Testis (tissue), 3 donors: ENCODE measurements around the gene PRKG1. TPM values are rescaled to one million over a fixed set of nuclear protein-coding genes. Genes with fewer than 3 reads are reported as not detected.

Source experiments
- DNase-seq: peaks from one replicate; pipeline ENCODE4 v3.0.0-alpha.2; 2019
- H3K27ac ChIP-seq, 2 donors: fragments of 200-600 bp; sonication (generic); one replicate each; pipeline ENCODE4 v1.5.1; 2019
- H3K27me3 ChIP-seq: fragments of 200-600 bp; sonication (generic); one replicate; pipeline ENCODE4 v1.5.1; 2019
- H3K36me3 ChIP-seq: fragments of 200-600 bp; sonication (generic); one replicate; pipeline ENCODE4 v1.5.1; 2017; ENCODE audit warnings: low read depth; ENCODE audit errors: missing control alignments
- H3K4me1 ChIP-seq: fragments of 200-600 bp; sonication (generic); one replicate; pipeline ENCODE4 v1.5.1; 2019
- H3K4me3 ChIP-seq, 2 donors: fragments of 200-600 bp; sonication (generic); one replicate each; pipeline ENCODE4 v1.5.1; 2017 to 2019
- H3K9me3 ChIP-seq: fragments of 200-600 bp; sonication (generic); one replicate; pipeline ENCODE4 v1.5.1; 2017
- POLR2A ChIP-seq: fragments of 450-650 bp; IDR thresholded peaks from one replicate; pipeline ENCODE4 v1.6.1; 2017; ENCODE audit warnings: antibody characterized with exemption, mild to moderate bottlenecking, moderate library complexity
- WGBS, 2 donors: methylation state at CpG; one replicate each; pipeline ENCODE4 v1.1.5; 2018; 5-methylcytosine and 5-hydroxymethylcytosine counted together
- intact Hi-C: fragments of 100-400 bp; cut with DNase I; formaldehyde crosslinking; loops from one replicate; pipeline ENCODE4 v1.15.1; 2023; ENCODE audit warnings: low total_unique reads
- polyA plus RNA-seq: library from polyadenylated mRNA; stranded (reverse); fragments of 350-450 nt; fragmentation: Illumina TruSeq; extraction: RNeasy Lipid Tissue Mini Kit (QIAGEN cat#74804); gene quantifications from one replicate; pipeline ENCODE4 v1.2.3, GENCODE V29; 2014; ENCODE audit warnings: low read depth, low replicate concordance; ENCODE audit not compliant: insufficient read depth
- total RNA-seq, 2 donors: library from RNA; depleted of rRNA; stranded (reverse); fragments of >200 nt; gene quantifications; one replicate each; pipeline ENCODE4 v1.2.3, GENCODE V29; 2016
- TF ChIP-seq, protein P1 (sequence below), 3 experiments: fragments of 450-650 bp in 2 of 3; fragments of 200-600 bp in 1 of 3; sonication (generic) in 1 of 3; IDR thresholded peaks; one replicate each; pipeline ENCODE4 v1.5.1; 2016 to 2019; ENCODE audit warnings: antibody characterized with exemption in 3 of 3, mild to moderate bottlenecking in 2 of 3, moderate library complexity in 1 of 3

PRKG1 gene
- total and polyA plus RNA-seq, 3 donors from 2014 or later: 6.3 to 15.3 (median 12.5) TPM

DNA sequence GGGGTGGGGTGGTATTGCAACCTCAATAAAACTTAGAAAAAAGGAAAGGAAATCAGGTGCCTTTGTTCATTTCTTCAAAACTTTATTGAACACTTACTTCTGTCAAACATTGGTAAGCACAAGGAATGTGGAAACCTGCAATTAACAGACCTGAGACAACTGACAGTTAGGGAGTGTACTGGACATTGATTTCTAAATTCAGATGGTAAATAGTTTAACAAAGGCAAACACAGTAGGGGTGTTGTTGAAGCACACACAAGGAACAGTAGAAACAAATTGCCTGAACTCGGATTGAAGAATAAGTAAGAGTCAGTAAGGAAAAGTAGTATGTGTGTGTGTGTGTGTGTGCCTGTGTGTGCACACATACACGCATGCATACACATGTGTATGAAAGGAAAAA is 516.5 kb downstream of the PRKG1 start:
- Histone ChIP-seq H3K9me3 (no peaks in the 10 kb centered on the region), H3K27me3 (no peaks in the 10 kb centered on the region), H3K4me1 (no peaks in the 10 kb centered on the region), H3K4me3 (no peak overlapping the region), H3K27ac (no peak overlapping the region), H3K36me3 (no peaks in the 10 kb centered on the region)
- TF ChIP-seq POLR2A: no peak
- TF ChIP-seq, protein P1, sequence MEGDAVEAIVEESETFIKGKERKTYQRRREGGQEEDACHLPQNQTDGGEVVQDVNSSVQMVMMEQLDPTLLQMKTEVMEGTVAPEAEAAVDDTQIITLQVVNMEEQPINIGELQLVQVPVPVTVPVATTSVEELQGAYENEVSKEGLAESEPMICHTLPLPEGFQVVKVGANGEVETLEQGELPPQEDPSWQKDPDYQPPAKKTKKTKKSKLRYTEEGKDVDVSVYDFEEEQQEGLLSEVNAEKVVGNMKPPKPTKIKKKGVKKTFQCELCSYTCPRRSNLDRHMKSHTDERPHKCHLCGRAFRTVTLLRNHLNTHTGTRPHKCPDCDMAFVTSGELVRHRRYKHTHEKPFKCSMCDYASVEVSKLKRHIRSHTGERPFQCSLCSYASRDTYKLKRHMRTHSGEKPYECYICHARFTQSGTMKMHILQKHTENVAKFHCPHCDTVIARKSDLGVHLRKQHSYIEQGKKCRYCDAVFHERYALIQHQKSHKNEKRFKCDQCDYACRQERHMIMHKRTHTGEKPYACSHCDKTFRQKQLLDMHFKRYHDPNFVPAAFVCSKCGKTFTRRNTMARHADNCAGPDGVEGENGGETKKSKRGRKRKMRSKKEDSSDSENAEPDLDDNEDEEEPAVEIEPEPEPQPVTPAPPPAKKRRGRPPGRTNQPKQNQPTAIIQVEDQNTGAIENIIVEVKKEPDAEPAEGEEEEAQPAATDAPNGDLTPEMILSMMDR (IDR thresholded peaks at IDR 0.05): no peak
- intact Hi-C loops: no loop called here
- DNase-seq: no peak
- WGBS, 2 donors: 91 to 93% methylated on average over 2 of the region's 2 CpGs

DNA sequence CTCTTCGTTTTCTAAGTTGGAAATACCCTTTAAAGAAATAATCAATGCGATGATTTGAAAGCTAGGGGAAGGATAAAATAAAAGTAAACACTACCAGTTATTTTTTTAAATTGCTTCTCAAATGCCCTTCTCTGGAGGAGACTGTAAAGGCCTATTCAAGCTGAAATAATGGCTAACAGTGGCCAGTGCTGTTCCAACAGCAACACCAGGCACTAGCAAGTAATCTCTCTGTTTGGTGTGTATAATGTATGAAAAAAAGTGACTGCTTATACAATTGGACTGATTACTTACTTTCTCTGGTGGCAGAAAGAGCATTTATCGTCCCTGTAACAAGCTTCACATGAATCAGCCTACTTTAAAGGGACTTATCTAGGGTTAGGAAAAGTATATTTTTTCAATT is 522.4 kb downstream of the PRKG1 start:
- Histone ChIP-seq H3K4me1 (no peaks in the 10 kb centered on the region), H3K27me3 (no peaks in the 10 kb centered on the region), H3K27ac (no peak overlapping the region), H3K9me3 (no peaks in the 10 kb centered on the region), H3K4me3 (no peak overlapping the region), H3K36me3 (no peaks in the 10 kb centered on the region)
- intact Hi-C loops: no loop called here
- 86 to 92% methylated on average over 3 of the region's 3 CpGs for WGBS, 2 donors
- DNase-seq: no peak
- no peak for TF ChIP-seq POLR2A
- TF ChIP-seq, protein P1 (IDR thresholded peaks at IDR 0.05): no peak

DNA sequence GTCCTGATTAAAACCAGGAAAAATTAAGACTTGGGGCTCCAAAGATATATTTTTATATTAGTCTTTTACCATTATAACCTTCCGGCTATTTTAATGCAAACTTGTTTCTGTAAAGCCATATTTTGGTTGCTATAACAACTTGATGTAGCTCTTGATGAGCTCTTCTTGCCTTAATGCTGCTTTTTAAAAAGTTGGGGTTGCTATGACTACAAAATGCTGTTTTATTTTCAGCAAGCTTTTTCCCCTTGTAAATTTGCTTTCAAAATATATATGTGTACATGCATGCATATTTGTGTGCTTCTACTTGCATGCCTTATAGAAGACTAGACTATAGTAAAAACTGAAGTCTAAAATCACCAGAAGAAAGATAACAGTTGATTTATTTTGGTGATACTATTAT is 525.4 kb downstream of the PRKG1 start:
- TF ChIP-seq, protein P1 (IDR thresholded peaks at IDR 0.05): no peak
- no peak for TF ChIP-seq POLR2A
- no peak overlapping the region for H3K4me3 ChIP-seq
- no peaks in the 10 kb centered on the region for H3K36me3 ChIP-seq
- DNase-seq: no peak
- H3K4me1 ChIP-seq: no peaks in the 10 kb centered on the region
- H3K9me3 ChIP-seq: no peaks in the 10 kb centered on the region
- H3K27ac ChIP-seq: no peak overlapping the region
- intact Hi-C loops: no loop called here
- H3K27me3 ChIP-seq: no peaks in the 10 kb centered on the region
- 87 to 89% methylated on average over 1 of the region's 1 CpG for WGBS, 2 donors

DNA sequence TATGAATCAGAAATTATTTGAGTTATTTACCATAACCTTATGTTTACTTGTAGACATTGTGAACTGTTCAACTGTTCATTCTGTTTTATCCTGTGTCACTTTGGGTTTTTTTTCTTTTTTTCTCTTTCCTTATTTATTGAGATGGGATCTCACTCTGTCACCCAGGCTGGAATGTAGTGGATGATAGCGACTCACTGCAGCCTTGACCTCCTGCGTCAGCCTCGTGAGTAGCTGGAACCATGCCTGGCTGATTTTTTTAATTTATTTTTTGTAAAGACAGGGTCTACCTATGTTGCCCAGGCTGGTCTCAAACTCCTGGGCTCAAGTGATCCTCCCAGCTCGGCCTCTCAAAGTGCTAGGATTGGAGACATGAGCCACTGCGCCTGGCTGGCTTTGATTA is 528.0 kb downstream of the PRKG1 start:
- no peak for DNase-seq
- H3K4me1 ChIP-seq: no peaks in the 10 kb centered on the region
- H3K27me3 ChIP-seq: no peaks in the 10 kb centered on the region
- no peak overlapping the region for H3K4me3 ChIP-seq
- H3K9me3 ChIP-seq: no peaks in the 10 kb centered on the region
- 58 to 68% methylated on average over 5 of the region's 5 CpGs for WGBS, 2 donors
- H3K36me3 ChIP-seq: no peaks in the 10 kb centered on the region
- H3K27ac ChIP-seq: no peak overlapping the region
- no peak for TF ChIP-seq POLR2A
- TF ChIP-seq, protein P1 (IDR thresholded peaks at IDR 0.05): no peak
- intact Hi-C loops: no loop called here

DNA sequence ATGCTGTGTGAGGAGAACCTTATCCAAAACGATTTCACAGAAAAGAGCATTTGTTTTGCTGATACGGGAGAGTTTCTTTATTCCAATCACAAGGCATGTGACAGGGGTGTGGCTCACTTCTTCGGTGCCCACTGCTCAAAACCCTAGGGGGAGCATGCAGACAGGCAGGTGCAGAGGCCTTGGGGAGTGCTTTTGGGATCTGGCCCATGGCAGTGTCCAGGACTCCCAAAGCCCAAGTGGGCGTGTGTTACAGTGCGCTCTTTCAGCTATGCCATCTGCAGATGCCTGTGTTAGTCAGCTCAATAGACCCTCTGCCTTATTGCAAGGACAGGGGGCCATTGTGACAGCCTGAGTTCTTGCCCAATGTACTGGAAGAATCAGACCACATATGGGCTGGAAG is 530.3 kb downstream of the PRKG1 start:
- Histone ChIP-seq H3K36me3 (no peaks in the 10 kb centered on the region), H3K4me3 (no peak overlapping the region), H3K4me1 (no peaks in the 10 kb centered on the region), H3K27me3 (no peaks in the 10 kb centered on the region), H3K9me3 (no peaks in the 10 kb centered on the region), H3K27ac (no peak overlapping the region)
- intact Hi-C loops: no loop called here
- WGBS, 2 donors: 90 to 91% methylated on average over 4 to 5 of the region's 5 CpGs
- DNase-seq: no peak
- TF ChIP-seq POLR2A: no peak
- TF ChIP-seq, protein P1 (IDR thresholded peaks at IDR 0.05): no peak
